Measurements from ENCODE around the gene STX17.

STX17 gene

DNA sequence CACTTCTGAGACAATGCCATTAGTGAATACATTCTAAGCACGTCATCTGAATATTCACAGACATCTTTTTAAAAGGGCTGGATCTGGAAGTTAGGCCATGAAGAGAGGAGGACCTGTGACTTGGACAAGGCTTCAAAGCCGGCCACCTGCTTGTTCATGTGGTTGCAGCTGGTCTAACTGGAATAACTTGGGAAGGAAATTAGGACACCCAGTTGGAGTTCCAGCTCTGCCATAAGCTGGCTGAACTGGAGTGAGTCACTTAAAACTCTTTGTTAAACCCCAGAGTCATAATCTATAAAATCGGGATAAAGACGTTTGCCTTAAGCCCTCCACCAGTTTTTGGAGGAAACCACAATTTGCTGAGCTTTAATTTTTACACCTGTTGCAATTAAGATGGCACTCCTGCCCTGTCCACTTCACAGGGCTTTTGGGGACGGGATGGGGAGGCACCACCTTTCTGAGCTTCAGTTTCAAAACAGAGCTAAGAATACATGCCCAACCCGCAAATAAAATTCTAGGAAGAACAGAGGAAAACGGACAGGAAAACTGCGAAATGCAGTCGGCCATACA is 536 bp upstream of the STX17 start:
- Histone ChIP-seq H3K9ac (ENCODE audit: low read length) (no peak overlapping the region), H3K4me3 (ENCODE audit: low read depth, low read length) (peak overlapping the region; percentile 72), H3K4me1 (ENCODE audit: control insufficient read depth, insufficient read depth, low read length) (peaks cover 19% of the 10 kb centered on the region), H3K9me3 (ENCODE audit: control insufficient read depth, insufficient read depth, low read depth, low read length) (no peaks in the 10 kb centered on the region), H3K27ac (ENCODE audit: low read depth, low read length) (no peak overlapping the region), H3K27me3 (ENCODE audit: control insufficient read depth, insufficient read depth, low read length) (no peaks in the 10 kb centered on the region), H3K36me3 (ENCODE audit: control insufficient read depth, insufficient read depth, low read length) (no peaks in the 10 kb centered on the region)

DNA sequence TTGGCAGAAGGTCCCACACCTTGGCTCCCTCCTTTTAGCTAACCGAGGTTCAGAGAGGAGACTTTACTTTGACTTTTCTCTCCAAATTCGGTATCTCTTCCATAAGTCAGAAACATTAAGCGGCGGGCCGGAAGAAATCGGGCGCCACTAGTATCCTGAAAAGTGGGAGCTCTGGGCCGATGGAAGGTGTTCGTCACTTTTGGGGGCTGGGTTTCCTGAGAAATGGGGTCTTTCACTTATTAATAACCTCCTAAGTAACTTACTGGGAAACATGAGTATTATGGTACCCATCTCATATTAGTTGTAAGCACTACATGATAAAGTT is 716 bp downstream of the STX17 start:
- H3K27me3 ChIP-seq (ENCODE audit: control insufficient read depth, insufficient read depth, low read length), result no peaks in the 10 kb centered on the region
- H3K9ac ChIP-seq (ENCODE audit: low read length), result peak overlapping the region; percentile 85
- H3K27ac ChIP-seq (ENCODE audit: low read depth, low read length), result peak overlapping the region; percentile 74; the same call in 1 of the 2 replicates
- no peaks in the 10 kb centered on the region for H3K36me3 ChIP-seq (ENCODE audit: control insufficient read depth, insufficient read depth, low read length)
- peak overlapping the region; percentile 72 for H3K4me3 ChIP-seq (ENCODE audit: low read depth, low read length)
- peaks cover 19% of the 10 kb centered on the region for H3K4me1 ChIP-seq (ENCODE audit: control insufficient read depth, insufficient read depth, low read length)
- H3K9me3 ChIP-seq (ENCODE audit: control insufficient read depth, insufficient read depth, low read depth, low read length), result no peaks in the 10 kb centered on the region

DNA sequence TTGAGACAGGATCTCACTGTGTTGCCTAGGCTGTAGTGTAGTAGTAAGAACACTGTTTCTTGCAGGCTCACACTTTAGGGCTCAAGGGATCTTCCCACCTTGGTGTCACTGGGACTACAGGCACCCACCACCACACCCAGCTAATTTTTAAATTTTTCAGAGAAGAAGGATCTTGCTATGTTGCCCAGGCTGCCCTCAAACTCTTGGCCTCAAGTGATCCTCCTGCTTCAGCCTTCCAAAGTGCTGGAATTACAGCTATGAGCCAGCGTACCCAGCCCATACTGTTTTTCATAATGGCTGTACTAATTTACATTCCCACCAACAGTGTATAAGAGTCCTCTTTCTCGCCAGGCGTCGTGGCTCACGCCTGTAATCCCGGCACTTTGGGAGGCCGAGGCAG is 5.1 kb downstream of the STX17 start:
- H3K4me1 ChIP-seq (ENCODE audit: control insufficient read depth, insufficient read depth, low read length), result peaks cover 20% of the 10 kb centered on the region
- H3K4me3 ChIP-seq (ENCODE audit: low read depth, low read length), result no peak overlapping the region
- no peaks in the 10 kb centered on the region for H3K9me3 ChIP-seq (ENCODE audit: control insufficient read depth, insufficient read depth, low read depth, low read length)
- no peak overlapping the region for H3K9ac ChIP-seq (ENCODE audit: low read length)
- H3K36me3 ChIP-seq (ENCODE audit: control insufficient read depth, insufficient read depth, low read length), result no peaks in the 10 kb centered on the region
- no peaks in the 10 kb centered on the region for H3K27me3 ChIP-seq (ENCODE audit: control insufficient read depth, insufficient read depth, low read length)
- no peak overlapping the region for H3K27ac ChIP-seq (ENCODE audit: low read depth, low read length)

- H3K27ac ChIP-seq (ENCODE audit: low read depth, low read length), result no peak overlapping the region; the same call in 1 of the 2 replicates
- peaks cover 27% of the 10 kb centered on the region for H3K4me1 ChIP-seq (ENCODE audit: control insufficient read depth, insufficient read depth, low read length)
- H3K4me3 ChIP-seq (ENCODE audit: low read depth, low read length), result no peak overlapping the region
- H3K9me3 ChIP-seq (ENCODE audit: control insufficient read depth, insufficient read depth, low read depth, low read length), result no peaks in the 10 kb centered on the region
- no peaks in the 10 kb centered on the region for H3K27me3 ChIP-seq (ENCODE audit: control insufficient read depth, insufficient read depth, low read length)
- no peak overlapping the region for H3K9ac ChIP-seq (ENCODE audit: low read length)
- 0 out of 2 replicates have a peak, but pooled peaks cover 3% of the 10 kb centered on the region for H3K36me3 ChIP-seq (ENCODE audit: control insufficient read depth, insufficient read depth, low read length)
These were observed 10.2 kb downstream of the STX17 start for GRCh38 chr9:99916650-99917049.

GRCh38 chr9:99918134-99918533 is 11.7 kb downstream of the STX17 start:
- H3K4me1 ChIP-seq (ENCODE audit: control insufficient read depth, insufficient read depth, low read length), result peaks cover 27% of the 10 kb centered on the region
- peaks cover 17% of the 10 kb centered on the region for H3K36me3 ChIP-seq (ENCODE audit: control insufficient read depth, insufficient read depth, low read length)
- H3K9ac ChIP-seq (ENCODE audit: low read length), result no peak overlapping the region
- H3K4me3 ChIP-seq (ENCODE audit: low read depth, low read length), result no peak overlapping the region
- no peaks in the 10 kb centered on the region for H3K27me3 ChIP-seq (ENCODE audit: control insufficient read depth, insufficient read depth, low read length)
- no peaks in the 10 kb centered on the region; the same call in 1 of the 2 replicates for H3K9me3 ChIP-seq (ENCODE audit: control insufficient read depth, insufficient read depth, low read depth, low read length)
- no peak overlapping the region for H3K27ac ChIP-seq (ENCODE audit: low read depth, low read length)

DNA sequence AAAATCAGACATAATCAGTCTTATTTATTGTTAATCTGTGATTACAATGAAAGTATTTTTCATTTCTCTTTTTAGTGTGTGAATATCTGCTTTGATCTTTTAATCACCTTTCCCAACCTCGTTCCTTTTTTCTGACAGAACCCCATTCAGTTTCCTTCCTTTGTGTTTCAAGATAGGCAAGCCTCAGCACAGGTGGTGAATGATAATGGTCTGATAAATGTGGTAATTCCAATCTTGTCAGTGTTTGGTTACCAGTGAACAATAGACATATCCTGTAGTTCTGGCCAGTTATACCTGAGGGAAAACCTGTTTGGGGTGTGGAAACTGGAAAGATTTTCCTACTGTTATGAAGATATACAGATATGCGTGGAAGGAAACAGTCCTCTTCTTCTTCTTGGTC is 13.5 kb downstream of the STX17 start:
- peaks cover 27% of the 10 kb centered on the region for H3K4me1 ChIP-seq (ENCODE audit: control insufficient read depth, insufficient read depth, low read length)
- H3K27me3 ChIP-seq (ENCODE audit: control insufficient read depth, insufficient read depth, low read length), result no peaks in the 10 kb centered on the region
- peaks cover 26% of the 10 kb centered on the region for H3K36me3 ChIP-seq (ENCODE audit: control insufficient read depth, insufficient read depth, low read length)
- H3K9me3 ChIP-seq (ENCODE audit: control insufficient read depth, insufficient read depth, low read depth, low read length), result peaks cover 7% of the 10 kb centered on the region; the same call in 1 of the 2 replicates
- no peak overlapping the region for H3K4me3 ChIP-seq (ENCODE audit: low read depth, low read length)
- no peak overlapping the region for H3K9ac ChIP-seq (ENCODE audit: low read length)
- no peak overlapping the region for H3K27ac ChIP-seq (ENCODE audit: low read depth, low read length)

DNA sequence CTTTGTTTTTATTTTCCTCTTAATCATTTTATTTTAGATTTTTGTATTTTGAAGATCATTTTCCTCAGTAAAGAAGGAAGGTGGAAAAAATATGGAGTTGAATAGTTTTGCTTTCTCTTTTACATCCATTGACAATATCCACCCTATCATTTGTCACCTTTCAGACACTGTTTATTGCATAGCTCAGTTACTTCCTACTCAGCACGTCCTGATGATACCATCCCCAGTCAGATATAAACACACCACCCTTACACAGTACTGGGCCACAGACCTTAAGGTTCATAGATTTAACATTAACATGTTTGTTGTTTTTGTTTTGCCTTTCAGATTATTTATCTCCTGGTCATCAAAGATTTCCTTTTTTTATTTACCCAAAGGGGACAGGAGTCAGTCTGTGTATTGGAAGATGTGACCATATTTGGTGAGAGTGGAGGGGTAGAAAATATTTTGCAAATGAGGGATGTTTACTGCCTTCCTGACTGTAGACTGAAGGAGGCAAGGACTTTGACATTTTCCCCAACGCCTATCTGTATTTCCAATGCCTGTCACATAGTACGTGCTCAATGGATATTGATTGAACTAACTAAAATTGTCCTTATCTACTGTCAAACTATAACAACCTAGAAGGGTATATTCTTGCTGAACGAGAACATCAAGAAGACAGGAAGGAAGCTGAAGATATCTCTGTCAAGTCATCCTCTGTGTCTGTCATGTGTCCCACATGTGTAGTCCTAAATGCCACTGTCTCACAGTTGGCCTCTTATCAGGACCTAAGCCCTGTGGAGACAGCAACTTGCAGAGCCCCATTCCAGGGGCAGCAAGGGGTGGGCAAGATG is 15.6 kb downstream of the STX17 start:
- H3K36me3 ChIP-seq (ENCODE audit: control insufficient read depth, insufficient read depth, low read length), result peaks cover 26% of the 10 kb centered on the region
- H3K27ac ChIP-seq (ENCODE audit: low read depth, low read length), result no peak overlapping the region
- peaks cover 17% of the 10 kb centered on the region for H3K4me1 ChIP-seq (ENCODE audit: control insufficient read depth, insufficient read depth, low read length)
- H3K4me3 ChIP-seq (ENCODE audit: low read depth, low read length), result no peak overlapping the region
- no peaks in the 10 kb centered on the region for H3K27me3 ChIP-seq (ENCODE audit: control insufficient read depth, insufficient read depth, low read length)
- H3K9me3 ChIP-seq (ENCODE audit: control insufficient read depth, insufficient read depth, low read depth, low read length), result peaks cover 19% of the 10 kb centered on the region; the same call in 1 of the 2 replicates
- no peak overlapping the region for H3K9ac ChIP-seq (ENCODE audit: low read length)

DNA sequence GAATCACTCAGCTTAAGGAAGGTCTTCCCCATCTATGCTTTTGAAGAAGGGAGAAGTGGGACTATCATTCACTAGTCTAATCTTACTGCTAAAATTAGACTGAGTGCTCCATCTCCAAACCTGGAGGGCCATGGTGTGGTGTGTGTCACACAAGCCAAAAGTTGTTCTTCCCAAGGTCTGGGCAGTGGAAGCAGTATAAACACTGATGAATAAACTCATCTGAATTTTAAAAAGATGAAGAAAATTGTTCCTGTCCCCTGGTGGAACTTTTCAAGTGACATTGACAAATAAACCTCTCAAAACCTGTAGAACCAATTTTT is 16.2 kb downstream of the STX17 start:
- Histone ChIP-seq H3K4me1 (ENCODE audit: control insufficient read depth, insufficient read depth, low read length) (peaks cover 17% of the 10 kb centered on the region; the same call in 1 of the 2 replicates), H3K9ac (ENCODE audit: low read length) (no peak overlapping the region), H3K36me3 (ENCODE audit: control insufficient read depth, insufficient read depth, low read length) (peaks cover 24% of the 10 kb centered on the region)

GRCh38 chr9:99925541-99925940 is 19.1 kb downstream of the STX17 start:
- H3K4me3 ChIP-seq (ENCODE audit: low read depth, low read length), result no peak overlapping the region
- H3K4me1 ChIP-seq (ENCODE audit: control insufficient read depth, insufficient read depth, low read length), result peaks cover 2% of the 10 kb centered on the region; the same call in 1 of the 2 replicates
- peaks cover 24% of the 10 kb centered on the region for H3K36me3 ChIP-seq (ENCODE audit: control insufficient read depth, insufficient read depth, low read length)
- H3K9me3 ChIP-seq (ENCODE audit: control insufficient read depth, insufficient read depth, low read depth, low read length), result peaks cover 19% of the 10 kb centered on the region; the same call in 1 of the 2 replicates
- H3K9ac ChIP-seq (ENCODE audit: low read length), result no peak overlapping the region
- H3K27me3 ChIP-seq (ENCODE audit: control insufficient read depth, insufficient read depth, low read length), result no peaks in the 10 kb centered on the region
- no peak overlapping the region for H3K27ac ChIP-seq (ENCODE audit: low read depth, low read length)

More for the DNA sequence above, 16.2 kb downstream of the STX17 start:
- Histone ChIP-seq H3K4me3 (ENCODE audit: low read depth, low read length) (no peak overlapping the region), H3K9me3 (ENCODE audit: control insufficient read depth, insufficient read depth, low read depth, low read length) (peaks cover 19% of the 10 kb centered on the region; the same call in 1 of the 2 replicates), H3K27ac (ENCODE audit: low read depth, low read length) (no peak overlapping the region), H3K27me3 (ENCODE audit: control insufficient read depth, insufficient read depth, low read length) (no peaks in the 10 kb centered on the region)

DNA sequence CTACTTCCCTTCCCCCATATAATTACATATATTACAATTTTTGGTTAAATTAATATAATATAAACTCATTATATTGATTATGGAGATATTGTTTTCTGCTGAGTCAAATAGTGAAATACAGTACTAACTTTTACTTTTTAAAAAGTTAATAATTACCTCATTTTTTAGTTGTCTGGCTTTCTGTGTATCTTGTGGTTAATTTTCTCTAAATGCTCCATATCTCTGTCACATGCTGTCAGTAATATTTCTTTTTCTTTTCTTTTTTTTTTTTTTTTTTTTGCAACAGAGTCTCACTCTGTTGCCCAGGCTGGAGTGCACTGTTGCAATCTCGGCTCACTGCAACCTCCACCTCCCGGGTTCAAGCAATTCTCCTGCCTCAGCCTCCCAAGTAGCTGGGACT is 23.2 kb downstream of the STX17 start:
- Histone ChIP-seq H3K9me3 (ENCODE audit: control insufficient read depth, insufficient read depth, low read depth, low read length) (peaks cover 15% of the 10 kb centered on the region; the same call in 1 of the 2 replicates), H3K27ac (ENCODE audit: low read depth, low read length) (no peak overlapping the region), H3K4me3 (ENCODE audit: low read depth, low read length) (no peak overlapping the region), H3K36me3 (ENCODE audit: control insufficient read depth, insufficient read depth, low read length) (no peaks in the 10 kb centered on the region; the same call in 1 of the 2 replicates), H3K27me3 (ENCODE audit: control insufficient read depth, insufficient read depth, low read length) (no peaks in the 10 kb centered on the region), H3K9ac (ENCODE audit: low read length) (no peak overlapping the region), H3K4me1 (ENCODE audit: control insufficient read depth, insufficient read depth, low read length) (no peaks in the 10 kb centered on the region)

GRCh38 chr9:99931155-99931840 is 24.8 kb downstream of the STX17 start:
- Histone ChIP-seq H3K9ac (ENCODE audit: low read length) (no peak overlapping the region), H3K9me3 (ENCODE audit: control insufficient read depth, insufficient read depth, low read depth, low read length) (0 out of 2 replicates have a peak, but pooled peaks cover 4% of the 10 kb centered on the region), H3K36me3 (ENCODE audit: control insufficient read depth, insufficient read depth, low read length) (no peaks in the 10 kb centered on the region), H3K4me1 (ENCODE audit: control insufficient read depth, insufficient read depth, low read length) (no peaks in the 10 kb centered on the region), H3K4me3 (ENCODE audit: low read depth, low read length) (no peak overlapping the region), H3K27me3 (ENCODE audit: control insufficient read depth, insufficient read depth, low read length) (no peaks in the 10 kb centered on the region), H3K27ac (ENCODE audit: low read depth, low read length) (no peak overlapping the region)
